Skin of body (tissue), 2 donors: ENCODE measurements around the gene NOS1. TPM values are rescaled to one million over a fixed set of nuclear protein-coding genes. Genes with fewer than 3 reads are reported as not detected.
"Not testable (repeated sequence)": the region's sequence is repeated elsewhere in the genome, so short reads cannot be mapped to it uniquely, and the experiment has no call there.

Source experiments
- DNase-seq: peaks from one replicate; lab custom pipeline; 2025; lab: John Stamatoyannopoulos, UW
- total RNA-seq: library from RNA; depleted of rRNA; stranded (reverse); fragments of >200 nt; gene quantifications from one replicate; pipeline ENCODE4 v1.2.3, GENCODE V29; 2014

Gene NOS1
- total RNA-seq, 1 donor from 2014 or later: 1.7 TPM

DNA sequence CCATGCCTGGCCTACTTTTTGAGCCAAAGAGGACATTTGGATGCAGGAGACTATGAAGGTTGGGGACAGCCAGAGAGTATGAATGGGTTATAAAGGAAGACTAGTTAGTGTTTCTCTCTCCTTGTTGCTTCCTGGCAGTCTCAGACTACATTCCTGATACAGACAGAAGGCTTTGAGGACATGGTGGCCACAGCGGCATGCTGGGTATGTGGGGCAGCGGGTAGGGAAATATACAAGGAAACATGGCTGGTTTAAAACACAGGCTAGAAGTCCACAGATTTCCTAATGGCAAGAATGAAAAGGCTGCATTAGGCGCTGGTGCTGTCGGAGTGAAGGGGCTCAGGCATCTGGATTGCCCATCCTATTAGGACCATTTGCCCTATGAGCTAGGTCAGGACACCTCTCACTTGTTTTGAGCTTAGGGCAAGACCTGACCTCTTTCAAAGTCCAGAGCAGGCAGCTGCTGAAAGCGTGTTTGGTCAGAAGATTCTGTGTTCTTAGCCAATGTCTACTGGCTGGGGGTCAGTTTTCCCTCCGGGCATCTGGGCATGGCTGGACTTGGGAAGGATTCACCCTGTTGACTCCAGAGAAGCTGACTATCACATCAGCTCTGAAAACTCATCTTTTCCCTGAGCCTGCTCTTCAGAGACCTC, 151.0 kb downstream of the NOS1 start:
- no peak for DNase-seq

DNA sequence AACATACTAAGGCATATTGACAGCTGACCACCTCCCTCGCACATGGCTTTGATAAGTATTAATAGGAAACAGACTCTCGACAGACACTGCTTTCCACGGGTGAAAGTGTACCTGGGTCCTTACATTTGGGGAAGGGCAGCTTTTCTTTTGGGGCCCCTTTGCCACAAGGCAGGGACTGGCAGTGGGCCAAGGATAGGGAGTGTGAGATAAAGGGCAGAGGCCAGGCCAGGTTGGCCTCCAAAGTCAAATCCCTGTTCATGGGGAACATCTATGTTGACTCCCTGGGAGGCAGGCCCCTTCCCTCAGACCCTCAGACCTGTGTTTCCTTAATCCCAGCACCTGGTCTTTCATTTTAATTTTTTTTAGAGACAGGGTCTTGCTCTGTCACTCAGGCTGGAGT, 151.8 kb downstream of the NOS1 start:
- no peak for DNase-seq

DNA sequence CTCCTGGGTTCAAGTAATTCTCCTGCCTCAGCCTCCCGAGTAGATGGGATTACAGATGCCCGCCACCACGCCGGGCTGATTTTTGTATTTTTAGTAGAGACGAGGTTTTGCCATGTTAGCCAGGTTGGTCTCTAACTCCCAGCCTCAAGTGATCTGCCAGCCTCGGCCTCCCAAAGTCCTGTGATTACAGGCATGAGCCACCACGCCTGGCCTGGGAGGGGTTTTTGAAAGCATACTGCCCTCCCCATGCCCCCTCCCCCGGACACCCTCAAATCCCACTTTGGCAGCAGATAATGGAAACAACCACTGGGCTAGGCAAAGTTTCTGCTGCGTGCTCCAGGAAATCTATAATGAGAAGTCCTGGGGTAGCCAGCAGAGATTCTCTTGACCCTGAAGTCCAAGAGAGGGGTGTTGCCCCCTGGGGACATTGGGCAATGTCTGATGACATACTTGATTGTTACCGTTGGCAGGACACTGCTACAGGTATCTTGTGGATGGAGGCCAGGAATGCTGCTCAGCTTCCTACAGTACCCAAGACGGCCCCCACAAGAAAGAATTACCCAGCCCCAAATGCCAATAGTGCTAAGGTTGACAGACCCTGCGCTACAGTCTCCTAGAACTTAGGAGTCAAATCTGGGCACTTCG, 152.5 kb downstream of the NOS1 start:
- DNase-seq: no peak

DNA sequence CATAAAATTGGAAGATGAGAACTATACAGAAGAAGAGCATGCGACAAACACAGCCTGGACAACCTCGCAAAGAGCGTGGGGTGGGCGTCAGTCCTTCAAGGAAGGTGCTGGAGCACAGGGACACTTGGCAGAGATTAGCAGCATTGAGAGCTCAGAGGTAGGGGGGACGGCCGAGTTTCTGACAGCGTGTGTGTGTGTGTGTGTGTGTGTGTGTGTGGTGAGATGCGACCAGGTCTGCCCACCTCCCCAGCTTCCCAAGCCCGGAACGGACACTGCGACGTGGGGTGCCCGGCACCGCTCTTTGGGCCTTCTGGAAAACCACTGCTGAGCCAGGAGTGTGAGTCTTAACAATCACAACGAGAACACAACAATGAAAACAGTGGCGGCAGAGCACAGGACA, 153.2 kb downstream of the NOS1 start:
- no peak for DNase-seq

DNA sequence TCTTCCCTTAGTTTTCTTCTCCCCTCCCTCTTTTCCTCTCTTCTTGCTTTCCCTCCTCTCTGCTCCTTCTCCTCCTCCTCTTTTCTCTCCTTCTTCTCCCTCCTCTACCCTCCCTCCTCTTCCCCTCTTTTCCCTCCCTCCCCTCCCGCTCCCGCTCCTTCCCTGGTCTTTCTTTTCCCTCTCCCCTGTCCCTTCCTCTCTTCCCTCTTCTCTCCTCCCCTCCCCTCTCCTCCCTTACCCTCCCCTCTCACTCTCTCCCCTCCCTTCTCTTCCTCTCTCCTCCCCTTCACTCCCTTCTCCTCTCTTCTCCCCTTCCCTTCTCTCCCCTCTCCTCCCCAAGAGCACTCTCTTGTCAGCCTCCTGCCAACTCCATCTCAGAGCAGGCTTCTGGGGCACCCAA, 153.8 kb downstream of the NOS1 start:
- no peak for DNase-seq

DNA sequence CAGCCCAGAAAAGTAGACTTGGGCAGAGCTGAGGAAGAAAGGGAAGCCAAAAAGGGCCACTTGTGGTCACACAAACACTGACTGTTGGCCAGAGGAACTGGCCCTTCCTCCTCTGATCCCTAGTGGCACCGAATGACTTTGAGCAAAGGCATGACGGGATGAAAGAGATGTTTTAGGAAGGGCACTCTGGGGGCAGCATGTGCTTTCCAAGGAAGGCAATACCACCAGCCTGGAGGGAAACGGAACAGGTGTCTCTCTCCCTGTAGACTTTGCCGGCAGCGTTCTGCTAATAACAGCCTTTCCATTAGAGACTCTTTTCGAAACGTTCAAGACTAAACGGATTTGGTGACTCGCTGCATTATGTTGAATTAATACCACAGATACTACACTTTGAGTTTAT, 158.9 kb downstream of the NOS1 start:
- no peak for DNase-seq

DNA sequence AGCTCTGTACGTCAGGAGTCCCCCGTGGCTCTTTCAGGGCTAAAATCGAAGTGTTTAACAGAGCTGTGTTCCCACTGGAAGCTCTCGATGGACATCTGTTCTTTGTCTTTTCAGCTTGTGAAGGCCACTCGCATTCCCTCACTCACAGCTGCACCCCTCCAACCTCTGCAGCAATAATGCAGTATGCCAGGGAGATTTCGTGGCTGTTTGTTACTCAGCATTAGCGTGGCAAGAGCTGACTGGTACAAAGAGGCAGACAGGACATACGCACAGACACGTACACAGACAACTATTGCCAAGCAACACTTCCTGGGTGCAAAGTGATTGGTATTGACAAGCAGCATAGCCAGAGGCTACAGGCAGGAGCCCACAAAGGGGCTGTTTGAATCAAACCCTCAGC, 159.4 kb downstream of the NOS1 start:
- no peak for DNase-seq

DNA sequence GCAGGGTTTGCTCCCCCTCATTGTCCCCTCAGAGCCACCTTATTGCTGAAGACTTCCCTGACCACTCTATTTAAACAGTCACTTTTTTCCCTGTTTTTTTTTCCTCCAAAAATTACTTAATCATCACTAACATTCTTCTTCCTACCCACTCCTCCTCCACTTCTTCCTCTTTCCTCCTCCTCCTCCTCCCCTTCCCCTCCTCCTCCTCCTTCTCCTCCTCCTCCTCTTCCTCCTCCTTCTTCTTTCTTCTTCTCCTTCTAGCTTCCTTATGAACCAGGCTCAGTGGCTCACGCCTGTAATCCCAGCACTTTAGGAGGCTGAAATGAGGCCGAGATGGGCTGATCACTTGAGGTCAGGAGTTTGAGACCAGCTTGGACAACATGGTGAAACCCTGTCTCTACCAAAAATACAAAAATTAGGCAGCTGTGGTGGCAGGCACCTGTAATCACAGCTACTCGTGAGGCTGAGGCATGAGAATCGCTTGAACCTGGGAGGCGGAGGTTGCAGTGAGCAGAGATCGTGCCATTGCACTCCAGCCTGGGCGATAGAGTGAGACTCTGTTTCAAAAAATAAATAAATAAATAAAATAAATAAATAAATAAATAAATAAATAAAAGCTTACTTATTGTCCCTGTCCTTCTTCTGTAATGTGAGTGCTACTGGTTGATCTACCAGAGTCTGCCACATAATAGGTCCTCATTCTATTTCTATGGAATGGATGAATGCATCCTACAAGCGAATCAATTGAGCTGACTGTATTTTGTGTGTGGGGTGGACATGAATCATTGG, 161.3 kb downstream of the NOS1 start:
- DNase-seq: not testable (repeated sequence)

DNA sequence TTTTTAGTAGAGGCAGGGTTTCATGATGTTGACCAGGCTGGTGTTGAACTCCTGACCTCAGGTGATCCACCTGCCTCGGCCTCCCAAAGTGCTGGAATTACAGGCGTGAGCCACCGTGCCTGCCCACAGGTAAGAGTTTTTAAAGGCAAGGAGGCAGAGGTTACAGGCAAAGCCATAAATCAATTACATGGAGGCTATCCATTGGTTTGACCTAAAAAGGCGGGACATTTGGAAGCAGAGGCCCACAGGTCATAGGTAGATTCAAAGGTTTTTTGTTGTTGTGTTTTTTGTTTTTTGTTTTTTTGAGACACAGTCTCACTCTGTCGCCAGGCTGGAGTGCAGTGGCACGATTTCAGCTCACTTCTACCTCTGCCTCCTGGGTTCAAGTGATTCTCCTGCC, 165.1 kb downstream of the NOS1 start:
- DNase-seq: not testable (repeated sequence)

DNA sequence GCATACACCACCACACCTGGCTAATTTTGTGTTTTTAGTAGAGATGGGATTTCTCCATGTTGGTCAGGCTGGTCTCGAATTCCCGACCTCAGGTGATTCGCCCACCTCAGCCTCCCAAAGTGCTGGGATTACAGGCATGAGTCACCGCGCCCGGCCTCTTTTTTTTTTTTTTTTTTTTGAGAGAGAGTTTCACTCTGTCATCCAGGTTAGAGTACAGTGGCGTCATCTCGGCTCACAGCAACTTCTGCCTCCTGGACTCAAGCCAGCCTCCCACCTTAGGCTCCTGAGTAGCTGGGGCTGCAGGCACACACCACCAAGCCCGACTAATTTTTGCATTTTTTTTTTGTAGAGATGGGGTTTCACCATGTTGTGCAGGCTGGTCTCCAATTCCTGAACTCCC, 166.4 kb downstream of the NOS1 start:
- DNase-seq: not testable (repeated sequence)

DNA sequence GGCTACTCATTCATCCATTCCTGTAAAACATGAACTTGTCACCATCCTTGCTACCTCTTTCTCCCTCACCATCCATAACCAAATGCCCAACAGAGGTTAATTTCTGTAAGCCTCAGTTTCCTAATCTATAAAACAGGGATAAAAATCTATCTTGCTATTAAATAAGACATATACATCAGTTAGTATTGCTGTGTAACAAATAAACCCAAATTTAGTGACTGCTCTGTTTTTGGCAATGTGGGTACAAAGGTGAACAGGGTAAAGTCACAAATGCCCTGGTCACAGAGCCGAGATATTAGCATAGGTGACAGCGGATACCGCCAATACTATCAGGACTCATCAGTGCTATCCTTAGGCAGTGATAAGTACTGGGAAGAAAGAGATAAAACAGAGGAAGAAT, 167.5 kb downstream of the NOS1 start:
- DNase-seq: no peak

DNA sequence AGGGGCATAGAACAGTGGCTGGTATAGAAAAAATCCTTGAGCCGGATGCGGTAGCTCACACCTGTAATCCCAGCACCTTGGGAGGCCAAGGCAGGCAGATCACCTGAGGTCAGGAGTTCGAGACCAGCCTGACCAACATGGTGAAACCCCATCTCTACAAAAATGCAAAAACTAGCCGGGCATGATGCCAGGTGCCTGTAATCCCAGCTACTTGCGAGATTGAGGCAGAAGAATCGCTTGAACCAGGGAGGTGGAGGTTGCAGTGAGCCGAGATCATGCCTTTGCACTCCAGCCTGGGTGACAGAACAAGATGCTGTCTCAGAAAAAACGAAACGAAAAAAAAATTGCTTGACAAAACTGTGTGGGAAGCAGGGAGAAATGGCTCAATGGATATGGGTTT, 168.8 kb downstream of the NOS1 start:
- not testable (repeated sequence) for DNase-seq

DNA sequence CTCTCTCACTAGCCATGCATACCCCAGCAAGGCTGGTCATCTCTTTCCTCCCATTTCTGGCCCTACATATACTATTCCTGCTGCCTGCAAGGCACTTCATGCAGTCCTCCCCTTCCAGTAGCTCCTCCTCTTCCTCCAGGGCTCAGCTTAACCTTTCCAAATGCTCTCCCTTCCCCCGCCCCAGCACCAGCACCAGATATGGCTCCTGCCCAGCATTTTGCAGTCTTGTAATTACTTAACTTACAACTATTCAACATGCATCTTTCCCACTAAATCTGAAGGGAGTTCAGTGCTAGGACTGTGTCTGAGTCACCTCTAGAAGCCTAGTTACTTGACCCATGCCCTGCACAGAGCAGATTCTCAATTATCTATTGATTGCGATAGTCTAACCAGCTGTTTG, 169.4 kb downstream of the NOS1 start:
- DNase-seq: no peak

DNA sequence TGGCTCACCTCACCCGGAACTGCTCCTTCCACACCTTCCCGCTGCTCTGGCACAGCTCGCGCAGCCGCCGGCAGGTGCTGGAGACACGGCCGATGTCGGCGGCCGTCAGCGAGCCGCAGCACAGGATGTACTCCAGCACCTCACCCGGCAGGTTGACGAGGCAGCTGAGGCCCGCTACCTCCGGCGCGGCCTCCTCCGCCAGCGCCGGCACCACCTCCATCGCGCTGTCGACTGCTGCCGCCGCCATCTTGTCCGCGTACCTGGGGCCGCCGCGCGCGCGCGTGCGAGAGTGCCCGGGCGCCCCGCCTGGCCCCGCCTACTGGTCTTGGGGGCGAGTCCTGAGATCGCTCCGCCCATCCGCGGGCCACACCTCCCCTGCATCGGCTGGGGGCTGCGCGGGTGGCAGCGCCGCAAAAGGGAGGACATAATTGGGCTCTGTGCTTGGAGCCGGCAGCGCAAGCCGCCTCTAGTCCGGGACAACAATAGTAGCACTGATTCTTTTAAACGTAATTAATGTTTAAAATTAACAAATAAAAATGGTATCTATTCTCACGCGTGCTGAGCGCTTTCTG, 171.1 kb downstream of the NOS1 start, which contains the start of gene FBXO21:
FBXO21 (minus strand) TSS at position 261 of the 572 bp plus-strand sequence; CDS start at position 247, 14 bp downstream.
- DNase-seq: peak; percentile 41

DNA sequence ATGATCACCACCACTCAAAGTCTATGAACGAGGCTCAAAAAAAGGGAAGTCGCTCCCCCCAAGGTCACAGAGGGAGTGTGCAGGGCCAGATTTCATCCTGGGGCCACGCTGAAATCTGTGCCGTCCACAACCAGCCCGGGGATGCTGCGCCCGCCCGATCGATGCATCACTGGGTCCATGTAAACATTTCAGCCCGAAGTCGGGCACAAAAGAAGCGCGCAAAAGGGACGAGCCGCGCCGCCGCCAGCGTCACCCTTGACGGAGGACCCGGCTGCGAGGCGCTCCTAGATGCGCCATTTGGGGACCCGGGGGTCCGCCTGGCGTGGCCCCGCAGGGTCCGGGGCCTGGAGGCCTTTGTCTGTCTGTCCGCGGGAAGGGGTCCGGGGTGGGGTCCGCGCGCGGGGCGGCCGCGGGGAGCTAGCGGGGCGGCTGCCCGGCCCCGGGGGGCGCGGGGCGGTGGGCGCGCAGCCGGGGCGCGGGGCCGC, 171.7 kb downstream of the NOS1 start:
- DNase-seq: no peak

DNA sequence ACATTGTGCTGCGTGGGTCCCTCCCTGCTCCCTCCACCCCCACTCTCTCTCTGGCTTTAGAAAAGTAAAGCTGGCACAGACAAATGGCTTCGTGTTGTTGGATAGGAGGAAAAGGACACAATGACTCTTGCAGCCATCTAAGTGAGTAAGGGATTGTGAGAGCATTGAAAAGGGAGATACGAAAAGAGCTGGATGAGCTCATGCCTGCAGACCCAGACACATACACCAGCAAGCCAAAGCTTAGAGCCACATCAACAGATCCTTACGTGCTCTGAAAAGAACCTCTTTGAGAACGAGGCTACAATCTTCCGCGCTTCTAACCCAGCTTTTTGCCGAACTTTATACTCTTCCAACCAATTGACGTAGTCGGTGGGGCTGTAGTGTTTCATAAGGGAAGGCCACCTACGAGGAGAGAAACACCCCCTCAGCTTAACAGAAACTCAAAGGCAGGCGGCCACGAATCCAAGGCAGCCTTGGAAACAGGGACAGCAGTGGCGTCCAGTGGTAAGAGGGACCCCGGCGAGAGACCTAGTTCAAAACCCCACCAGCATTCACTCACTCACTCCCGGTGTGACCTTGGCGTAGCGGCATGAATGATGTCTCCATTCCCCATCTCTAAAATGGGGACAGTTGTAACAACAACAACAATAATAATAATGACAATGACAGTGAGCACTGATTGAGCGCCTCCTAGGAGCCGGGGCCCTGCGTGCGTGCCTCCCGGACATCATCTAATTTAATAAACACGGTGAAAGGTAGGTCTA, 172.3 kb downstream of the NOS1 start:
- peak; percentile 55 for DNase-seq

DNA sequence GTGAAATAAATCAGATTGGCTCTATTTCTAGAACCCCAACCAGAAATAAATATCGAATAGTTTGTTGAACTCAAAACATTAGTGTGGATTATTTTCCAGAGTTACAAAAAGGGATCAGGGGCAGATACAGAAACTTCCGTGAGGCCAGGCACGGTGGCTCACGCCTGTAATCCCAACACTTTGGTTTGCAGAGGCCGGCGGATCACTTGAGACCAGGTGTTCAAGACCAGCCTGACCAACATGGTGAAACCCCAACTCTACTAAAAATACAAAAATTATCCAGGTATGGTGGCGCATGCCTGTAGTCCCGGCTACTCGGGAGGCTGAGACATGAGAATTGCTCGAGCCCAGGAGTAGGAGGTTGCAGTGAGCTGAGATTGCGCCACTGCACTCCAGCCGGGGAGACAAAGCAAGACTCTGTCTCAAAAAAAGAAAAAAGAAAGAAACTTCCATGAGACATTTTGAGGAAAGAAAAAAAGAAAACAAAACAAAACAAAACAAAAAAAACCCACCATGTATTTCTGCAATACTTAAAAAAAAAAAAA, 173.2 kb downstream of the NOS1 start:
- DNase-seq: no peak

DNA sequence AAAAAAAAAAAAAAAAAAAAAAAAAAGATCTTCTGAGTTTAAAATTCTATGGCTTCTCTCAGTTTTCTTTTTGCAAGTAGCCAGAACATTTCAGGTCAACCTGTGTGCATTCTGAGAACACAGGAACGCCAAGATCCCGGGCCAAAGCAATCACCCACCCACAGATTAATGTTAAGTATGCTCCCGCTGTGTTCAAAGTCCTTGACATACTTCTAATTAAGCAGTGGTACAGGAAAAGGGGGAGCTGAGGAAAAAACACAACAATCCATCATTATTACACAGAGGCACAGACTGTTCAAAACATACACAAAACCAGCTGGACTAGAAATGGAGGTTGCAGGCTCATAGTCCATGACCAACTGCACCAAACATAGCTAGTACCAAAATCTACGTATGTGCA, 174.0 kb downstream of the NOS1 start:
- DNase-seq: no peak

DNA sequence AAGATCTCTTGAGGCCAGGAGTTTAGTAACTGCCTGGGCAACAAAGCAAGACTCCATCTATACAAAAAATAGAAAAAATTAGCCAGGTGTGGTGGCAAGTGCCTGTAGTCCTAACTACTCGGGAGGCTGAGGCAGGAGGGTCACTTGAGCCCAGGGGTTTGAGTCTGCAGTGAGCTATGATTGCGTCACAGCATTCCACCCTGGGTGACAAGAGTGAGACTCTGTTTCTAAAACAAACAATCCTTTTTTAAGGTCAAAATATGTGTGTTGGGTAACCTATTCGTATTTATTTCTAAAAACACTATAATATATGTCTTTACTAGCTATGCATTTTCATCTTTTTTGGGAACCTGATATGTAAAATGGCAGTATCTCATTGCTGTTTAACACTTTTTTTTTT, 178.6 kb downstream of the NOS1 start:
- no peak for DNase-seq

DNA sequence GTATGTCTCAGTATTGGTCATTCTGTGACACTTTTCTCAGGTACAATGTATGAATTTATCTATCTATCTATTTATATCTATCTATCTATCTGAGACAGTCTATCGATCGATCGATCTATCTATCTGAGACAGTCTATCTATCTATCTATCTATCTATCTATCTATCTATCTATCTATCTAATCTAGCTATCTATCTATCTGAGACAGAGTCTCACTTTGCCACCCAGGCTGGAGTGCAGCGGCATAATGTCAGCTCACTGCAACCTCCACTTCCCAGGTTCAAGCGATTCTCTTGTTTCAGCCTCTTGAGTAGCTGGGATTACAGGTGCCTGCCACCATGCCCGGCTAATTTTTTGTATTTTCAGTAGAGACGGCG, 180.0 kb downstream of the NOS1 start:
- not testable (repeated sequence) for DNase-seq
